ENCODE results near the gene TLR9. TPM values are rescaled to one million over a fixed set of nuclear protein-coding genes. Genes with fewer than 3 reads are reported as not detected.

The TLR9 gene
- total and polyA plus RNA-seq, 2 donors from 2014 or later, result 0.94 TPM; not detected in 1

DNA sequence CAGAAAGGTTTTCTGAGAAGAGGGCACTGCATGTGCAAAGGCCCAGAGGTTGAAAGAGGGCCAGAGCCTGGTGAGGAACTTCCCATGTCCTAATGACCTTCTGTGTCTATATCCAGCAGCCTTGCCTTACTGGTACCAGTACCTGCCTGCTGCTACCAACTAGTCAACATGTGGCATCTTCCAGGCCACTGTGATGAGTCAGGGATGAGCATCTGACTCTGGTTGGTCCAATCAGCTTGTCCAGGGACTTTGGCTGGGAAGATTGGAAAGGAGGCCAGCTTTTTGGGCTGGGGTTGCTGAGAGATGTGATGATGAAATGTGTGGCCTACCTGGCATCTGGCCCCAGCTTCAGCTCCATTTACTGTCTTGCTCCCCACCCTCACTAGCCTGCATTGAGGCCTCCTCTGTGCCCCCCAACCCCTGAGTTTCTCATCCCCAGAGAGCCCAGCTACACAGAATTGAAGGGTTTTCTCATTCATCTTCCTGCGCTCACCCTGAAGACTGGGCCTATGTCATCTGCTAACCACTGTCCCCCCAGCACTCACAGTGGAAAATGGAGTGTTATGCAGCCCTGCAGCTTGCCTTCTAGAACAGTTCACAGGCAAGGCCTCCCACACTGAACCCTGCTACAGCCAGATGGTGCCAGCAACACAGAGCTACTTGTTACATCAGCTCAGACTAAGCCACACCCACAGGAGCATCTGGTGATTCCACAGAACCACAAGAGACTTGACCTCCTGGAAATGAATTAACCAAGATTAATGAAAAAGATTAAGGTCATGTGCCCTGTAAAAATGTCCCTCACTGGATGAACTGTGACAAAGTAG lies 14.8 kb upstream of the TLR9 start:
- Histone ChIP-seq H3K9ac (ENCODE audit: low read length in 3 of 3) (no peak overlapping the region), H3K27me3 (ENCODE audit: control insufficient read depth, insufficient read depth, low read length) (no peaks in the 10 kb centered on the region), H3K4me1 (ENCODE audit: control insufficient read depth in 2 of 3, insufficient read depth in 2 of 3, low read depth in 1 of 3, low read length in 3 of 3) (peaks cover 3 to 31% (median 13%) of the 10 kb centered on the region in 3 donors)

DNA sequence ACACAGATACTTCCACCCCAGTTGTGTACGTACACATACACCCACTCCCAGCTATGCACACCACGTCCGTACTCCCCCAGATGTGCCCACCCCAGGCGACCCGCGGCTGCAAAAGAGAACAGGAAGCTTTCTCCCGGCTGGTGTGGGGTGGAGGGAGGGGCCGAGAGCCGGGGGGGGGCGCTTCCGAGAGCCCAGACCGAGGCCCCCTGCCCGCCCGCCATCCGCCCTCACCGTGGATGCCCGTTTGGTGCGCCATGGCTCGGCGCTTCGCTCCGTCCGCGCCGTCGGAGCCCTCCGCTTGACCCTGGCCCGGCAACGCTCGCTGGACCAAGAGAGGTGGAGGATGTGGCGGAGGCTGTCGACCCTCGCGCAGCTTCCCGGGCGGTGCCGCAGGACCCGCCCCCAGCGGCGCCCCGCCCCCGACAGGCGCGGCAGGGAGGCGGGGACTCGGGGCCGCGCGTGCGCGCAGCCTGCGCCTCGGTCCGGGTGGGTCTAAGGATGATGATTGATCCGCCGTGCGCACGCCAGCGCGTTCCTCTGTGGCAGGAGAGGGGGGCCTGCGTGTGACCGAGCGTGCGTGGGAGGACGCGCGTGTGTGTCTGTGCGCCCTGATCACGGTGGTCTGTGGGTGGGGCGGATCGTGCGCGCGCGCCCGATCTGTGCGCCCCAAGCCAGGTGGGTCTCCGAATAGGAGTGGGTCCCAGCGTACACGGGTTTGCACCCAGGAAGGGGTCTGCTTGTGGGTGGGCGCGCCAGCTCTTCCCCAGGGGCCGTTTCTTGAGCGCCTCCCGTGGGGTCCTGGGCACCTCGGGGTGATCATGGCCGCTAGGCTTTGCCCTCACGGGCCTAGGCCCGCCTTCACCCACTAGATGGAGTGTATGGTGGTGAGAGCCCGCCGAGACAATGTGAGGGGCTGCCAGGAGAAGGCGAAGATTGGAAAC lies 13.6 kb upstream of the TLR9 start, which contains the start of gene TWF2:
TWF2 (minus strand) TSS at position 398 of the 941 bp plus-strand sequence; CDS start at position 256, 142 bp downstream.
- intact Hi-C loops (cut with DNase I), result no loop called here
- Histone ChIP-seq H3K9me3 (ENCODE audit: control insufficient read depth in 2 of 3, insufficient read depth in 1 of 3, low read length in 3 of 3) (no peaks in the 10 kb centered on the region), H3K27me3 (ENCODE audit: control insufficient read depth, insufficient read depth, low read length) (no peaks in the 10 kb centered on the region), H3K27ac (ENCODE audit: low read depth in 2 of 2, low read length in 2 of 2) (peak within 1 kb of the TSS; percentile 87 to 89), H3K36me3 (ENCODE audit: control insufficient read depth in 2 of 3, insufficient read depth in 3 of 3, low read length in 3 of 3) (no peaks in the 10 kb centered on the region), H3K4me1 (ENCODE audit: control insufficient read depth in 2 of 3, insufficient read depth in 2 of 3, low read depth in 1 of 3, low read length in 3 of 3) (peaks cover 3 to 30% (median 13%) of the 10 kb centered on the region in 3 donors), H3K4me3 (ENCODE audit: low read length in 3 of 3) (peak within 1 kb of the TSS; percentile 93 to 97 (median 96)), H3K9ac (ENCODE audit: low read length in 3 of 3) (peak within 1 kb of the TSS; percentile 54 to 89 (median 78))
- FAIRE-seq (no peak), DNase-seq (peak; percentile 83 to 94 (median 91))
- TF ChIP-seq, protein P1, sequence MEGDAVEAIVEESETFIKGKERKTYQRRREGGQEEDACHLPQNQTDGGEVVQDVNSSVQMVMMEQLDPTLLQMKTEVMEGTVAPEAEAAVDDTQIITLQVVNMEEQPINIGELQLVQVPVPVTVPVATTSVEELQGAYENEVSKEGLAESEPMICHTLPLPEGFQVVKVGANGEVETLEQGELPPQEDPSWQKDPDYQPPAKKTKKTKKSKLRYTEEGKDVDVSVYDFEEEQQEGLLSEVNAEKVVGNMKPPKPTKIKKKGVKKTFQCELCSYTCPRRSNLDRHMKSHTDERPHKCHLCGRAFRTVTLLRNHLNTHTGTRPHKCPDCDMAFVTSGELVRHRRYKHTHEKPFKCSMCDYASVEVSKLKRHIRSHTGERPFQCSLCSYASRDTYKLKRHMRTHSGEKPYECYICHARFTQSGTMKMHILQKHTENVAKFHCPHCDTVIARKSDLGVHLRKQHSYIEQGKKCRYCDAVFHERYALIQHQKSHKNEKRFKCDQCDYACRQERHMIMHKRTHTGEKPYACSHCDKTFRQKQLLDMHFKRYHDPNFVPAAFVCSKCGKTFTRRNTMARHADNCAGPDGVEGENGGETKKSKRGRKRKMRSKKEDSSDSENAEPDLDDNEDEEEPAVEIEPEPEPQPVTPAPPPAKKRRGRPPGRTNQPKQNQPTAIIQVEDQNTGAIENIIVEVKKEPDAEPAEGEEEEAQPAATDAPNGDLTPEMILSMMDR (IDR thresholded peaks at IDR 0.05; ENCODE audit: borderline replicate concordance, extremely low read depth, insufficient read depth), result peak; percentile 27

More for the DNA sequence above, 14.8 kb upstream of the TLR9 start:
- Histone ChIP-seq H3K9me3 (ENCODE audit: control insufficient read depth in 2 of 3, insufficient read depth in 1 of 3, low read length in 3 of 3) (no peaks in the 10 kb centered on the region), H3K4me3 (ENCODE audit: low read length in 3 of 3) (peak overlapping the region in 2 of 3 donors; percentile 8 to 97), H3K36me3 (ENCODE audit: control insufficient read depth in 2 of 3, insufficient read depth in 3 of 3, low read length in 3 of 3) (no peaks in the 10 kb centered on the region), H3K27ac (ENCODE audit: low read depth in 2 of 2, low read length in 2 of 2) (no peak overlapping the region)
- peak in 2 of 5 donors; percentile 30 to 55 for DNase-seq
- TF ChIP-seq, protein P1 (IDR thresholded peaks at IDR 0.05; ENCODE audit: borderline replicate concordance, extremely low read depth, insufficient read depth), result no peak
- FAIRE-seq, result no peak
- intact Hi-C loops (cut with DNase I), result no loop called here

DNA sequence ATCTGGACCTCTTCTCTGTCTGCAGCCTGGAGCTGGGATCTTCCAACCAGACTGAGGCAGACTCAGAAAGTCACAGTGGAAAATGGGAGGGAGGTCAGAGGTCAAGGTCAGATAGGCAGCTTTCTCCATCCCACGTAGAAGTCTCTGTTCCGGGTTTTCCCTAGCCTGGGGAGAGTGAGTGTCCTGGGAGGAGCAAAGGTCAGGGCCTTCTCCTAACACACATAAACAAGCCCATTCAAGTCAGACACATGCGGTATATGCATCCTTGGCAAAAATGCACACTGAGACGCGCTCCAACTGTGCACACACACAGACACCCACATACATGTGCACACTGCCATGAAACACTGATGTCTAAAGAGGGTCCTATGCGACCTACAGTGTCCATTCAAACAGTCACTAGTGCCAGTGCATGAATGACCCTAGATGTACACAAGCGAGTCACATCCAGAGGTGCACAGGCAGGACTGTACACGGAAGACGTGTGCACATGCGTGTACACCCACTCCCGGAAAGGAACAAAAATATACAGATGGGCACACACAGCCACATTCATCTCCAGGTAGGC lies 12.8 kb upstream of the TLR9 start:
- no peaks in the 10 kb centered on the region for H3K27me3 ChIP-seq (ENCODE audit: control insufficient read depth, insufficient read depth, low read length)
- peak overlapping the region; percentile 93 to 97 (median 96) for H3K4me3 ChIP-seq (ENCODE audit: low read length in 3 of 3)
- H3K9ac ChIP-seq (ENCODE audit: low read length in 3 of 3), result peak overlapping the region; percentile 54 to 78 (median 73)
- intact Hi-C loops (cut with DNase I), result no loop called here
- peak overlapping the region; percentile 86 to 87 for H3K27ac ChIP-seq (ENCODE audit: low read depth in 2 of 2, low read length in 2 of 2)
- H3K4me1 ChIP-seq (ENCODE audit: control insufficient read depth in 2 of 3, insufficient read depth in 2 of 3, low read depth in 1 of 3, low read length in 3 of 3), result peaks cover 3 to 30% (median 13%) of the 10 kb centered on the region in 3 donors
- no peaks in the 10 kb centered on the region for H3K9me3 ChIP-seq (ENCODE audit: control insufficient read depth in 2 of 3, insufficient read depth in 1 of 3, low read length in 3 of 3)
- no peaks in the 10 kb centered on the region for H3K36me3 ChIP-seq (ENCODE audit: control insufficient read depth in 2 of 3, insufficient read depth in 3 of 3, low read length in 3 of 3)
- TF ChIP-seq, protein P1 (IDR thresholded peaks at IDR 0.05; ENCODE audit: borderline replicate concordance, extremely low read depth, insufficient read depth), result no peak
- FAIRE-seq, result no peak
- peak in 2 of 5 donors; percentile 17 to 67 for DNase-seq

Measured in kidney (tissue), 14 donors.